GM18870 (cell line): ENCODE results near the gene IRX1.

Experiments used
- ATAC-seq: cut with Tn5 transposase; IDR thresholded peaks from one replicate; pipeline ENCODE4 v1.9.1; 2021; ENCODE audit warnings: moderate library complexity; ENCODE audit not compliant: unreplicated experiment

IRX1 gene

GRCh38 chr5:3600106-3601060, 4.8 kb downstream of the IRX1 start:
- ATAC-seq, result no peak

- no peak for ATAC-seq
These were observed 5.6 kb downstream of the IRX1 start for GRCh38 chr5:3601061-3601710.

GRCh38 chr5:3601911-3602782, 6.5 kb downstream of the IRX1 start:
- ATAC-seq, result no peak

- ATAC-seq, result no peak
These were observed 7.3 kb downstream of the IRX1 start for GRCh38 chr5:3602785-3603502.

GRCh38 chr5:3604501-3604900, 8.9 kb downstream of the IRX1 start:
- ATAC-seq, result no peak

GRCh38 chr5:3605298-3606010, 9.8 kb downstream of the IRX1 start:
- no peak for ATAC-seq

GRCh38 chr5:3606121-3606831, 10.6 kb downstream of the IRX1 start:
- ATAC-seq, result no peak

GRCh38 chr5:3607541-3608181, 12.0 kb downstream of the IRX1 start:
- no peak for ATAC-seq

- ATAC-seq, result no peak
These were observed 13.6 kb downstream of the IRX1 start for GRCh38 chr5:3609120-3609681.

GRCh38 chr5:3612591-3613042, 17.0 kb downstream of the IRX1 start:
- no peak for ATAC-seq

GRCh38 chr5:3613726-3614125, 18.1 kb downstream of the IRX1 start:
- no peak for ATAC-seq

- no peak for ATAC-seq
These were observed 19.6 kb downstream of the IRX1 start for GRCh38 chr5:3615217-3615616.

GRCh38 chr5:3615829-3616228, 20.2 kb downstream of the IRX1 start:
- no peak for ATAC-seq

GRCh38 chr5:3619579-3619978, 23.9 kb downstream of the IRX1 start:
- no peak for ATAC-seq

- ATAC-seq, result no peak
These were observed 27.3 kb downstream of the IRX1 start for GRCh38 chr5:3622961-3623360.

GRCh38 chr5:3625626-3626025, 30.0 kb downstream of the IRX1 start:
- ATAC-seq, result no peak

GRCh38 chr5:3634061-3634460, 38.4 kb downstream of the IRX1 start:
- no peak for ATAC-seq

- ATAC-seq, result no peak
These were observed 43.5 kb downstream of the IRX1 start for GRCh38 chr5:3639175-3639574.
